LNCaP clone FGC (cell line): ENCODE measurements around the gene IQSEC1.

Experiments
- DNase-seq: peaks from one replicate; pipeline ENCODE4 v3.0.0-alpha.2; 2011; ENCODE audit warnings: low read depth
- H3K4me3 ChIP-seq: 2 replicates; pipeline ENCODE4 v1.5.1; 2011; ENCODE audit warnings: mild to moderate bottlenecking, low read depth, low read length, control low read depth
- CTCF ChIP-seq: IDR thresholded peaks from 2 replicates; pipeline ENCODE4 v1.5.1; 2012; ENCODE audit warnings: mild to moderate bottlenecking; ENCODE audit not compliant: control insufficient read depth, insufficient read depth; ENCODE audit errors: extremely low read depth

The IQSEC1 gene

GRCh38 chr3:12973827-12974226 lies 99.4 kb downstream of the IQSEC1 start:
- no peak overlapping the region for H3K4me3 ChIP-seq
- no peak for TF ChIP-seq CTCF
- DNase-seq, result no peak

DNA sequence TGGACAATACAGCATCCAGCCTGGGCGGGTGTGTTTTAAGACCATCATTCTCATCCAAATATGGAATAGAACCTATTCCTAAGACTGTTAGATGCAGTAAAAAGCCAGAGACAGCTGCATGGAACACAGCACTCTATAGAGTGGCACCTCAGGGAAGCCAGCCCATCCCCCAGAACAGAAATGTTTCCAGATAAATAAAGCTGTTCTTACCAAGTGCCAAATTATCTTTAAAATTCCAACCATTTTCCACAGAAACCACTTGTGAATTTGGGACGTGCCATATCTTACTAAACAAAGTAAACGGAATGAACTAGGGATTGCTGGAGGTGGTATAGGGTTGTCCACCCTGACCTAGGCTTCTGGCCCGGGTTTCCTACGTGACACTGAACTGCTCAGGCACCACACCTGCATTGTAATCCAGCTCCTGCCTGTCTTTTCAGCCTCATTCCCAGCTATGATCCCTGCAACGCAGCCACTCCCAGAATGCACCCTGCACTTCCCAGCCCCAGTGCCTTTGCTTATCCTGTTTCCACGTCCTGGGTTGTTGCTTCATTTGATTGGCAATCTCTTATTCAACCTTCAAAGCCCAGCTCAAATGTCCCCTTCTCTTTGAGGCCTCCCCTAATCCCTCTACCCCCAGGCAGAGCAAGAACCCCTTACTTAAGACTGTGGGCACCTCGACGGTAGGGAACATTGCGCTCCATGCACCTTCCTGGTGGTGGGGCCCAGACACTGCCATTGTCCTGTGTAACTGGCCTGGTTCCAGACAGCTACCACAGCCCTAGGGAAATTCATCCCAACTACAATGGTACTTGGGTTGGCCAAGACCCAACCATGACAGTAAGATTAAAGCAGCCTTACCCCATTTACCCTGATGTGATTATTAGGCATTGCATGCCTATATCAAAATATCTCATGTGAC lies 100.2 kb downstream of the IQSEC1 start:
- TF ChIP-seq CTCF, result no peak
- no peak overlapping the region for H3K4me3 ChIP-seq
- DNase-seq, result no peak

GRCh38 chr3:12972043-12972442 lies 101.2 kb downstream of the IQSEC1 start:
- TF ChIP-seq CTCF, result no peak
- DNase-seq, result no peak
- no peak overlapping the region for H3K4me3 ChIP-seq

- TF ChIP-seq CTCF, result no peak
- DNase-seq, result no peak
- H3K4me3 ChIP-seq, result no peak overlapping the region
Measured at GRCh38 chr3:12970684-12971083, 102.5 kb downstream of the IQSEC1 start.

DNA sequence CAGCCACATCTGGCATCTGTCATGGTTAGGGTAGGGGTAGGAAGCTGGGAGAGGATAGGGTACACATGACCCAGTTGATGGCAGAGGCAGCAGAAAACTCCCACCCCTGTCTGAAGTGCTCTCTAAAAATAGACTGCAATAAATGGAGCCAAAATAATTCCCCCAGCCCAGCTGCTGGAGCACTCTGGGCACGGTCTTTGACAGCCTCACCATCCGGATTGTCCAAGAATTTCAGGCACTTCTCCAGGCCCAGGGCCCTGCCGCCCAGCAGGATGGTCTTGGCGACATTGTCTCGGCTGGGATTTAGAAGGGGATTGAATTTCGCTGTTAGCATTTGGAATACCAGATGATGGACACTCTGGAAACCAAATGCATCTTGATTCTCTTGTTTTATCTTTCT lies 103.7 kb downstream of the IQSEC1 start:
- no peak for DNase-seq
- H3K4me3 ChIP-seq, result no peak overlapping the region
- no peak for TF ChIP-seq CTCF

DNA sequence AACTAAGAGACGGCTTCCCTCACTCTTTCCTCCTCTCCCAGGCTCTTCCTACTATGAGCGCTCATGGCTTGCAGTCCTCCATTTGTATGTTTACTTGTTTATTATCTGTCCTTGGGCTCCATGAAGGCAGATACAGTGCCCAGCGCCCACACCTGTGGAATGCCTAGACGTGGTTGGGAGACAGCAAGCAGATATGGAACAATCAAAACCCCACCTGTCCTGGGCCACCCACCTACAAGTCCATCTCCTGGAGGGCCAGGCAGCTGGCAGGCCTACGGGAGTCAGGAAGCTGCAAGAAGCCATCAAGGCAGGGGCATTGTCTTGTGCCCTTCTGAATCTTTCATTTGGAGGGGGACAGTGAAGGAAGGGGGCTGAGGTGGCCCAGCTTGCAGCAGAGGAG lies 104.7 kb downstream of the IQSEC1 start:
- H3K4me3 ChIP-seq, result no peak overlapping the region
- no peak for DNase-seq
- no peak for TF ChIP-seq CTCF
